Heart right ventricle (tissue), 16 donors: ENCODE results near the gene CHST13. TPM values are rescaled to one million over a fixed set of nuclear protein-coding genes. Genes with fewer than 3 reads are reported as not detected.
"Not testable (repeated sequence)": the region's sequence is repeated elsewhere in the genome, so short reads cannot be mapped to it uniquely, and the experiment has no call there.

Experiments used
- ATAC-seq, 8 donors: fragments of 200-7000 bp; cut with Tn5 transposase; one replicate each; pipeline ENCODE4 v1.9.1; 2020; ENCODE audit warnings: mild to moderate bottlenecking in 8 of 8, moderate library complexity in 8 of 8, moderate number of reproducible peaks in 1 of 8
- DNase-seq, 2 donors: peaks; one replicate each; pipeline ENCODE4 v3.0.0-alpha.2; 2020
- H3K27ac ChIP-seq, 10 donors: fragments of 200-600 bp; sonication (generic) in 2 of 10; one replicate each; pipeline versions ENCODE4 v1.5.0 to v1.8.0; 2020 to 2022; ENCODE audit warnings: mild to moderate bottlenecking in 3 of 10
- H3K27me3 ChIP-seq, 7 donors: fragments of 200-600 bp; one replicate each; pipeline ENCODE4 v1.8.0; 2021 to 2022; ENCODE audit warnings: mild to moderate bottlenecking in 2 of 7
- H3K36me3 ChIP-seq, 9 donors: fragments of 200-600 bp; sonication (generic) in 1 of 9; one replicate each; pipeline versions ENCODE4 v1.5.0 to v1.8.0; 2020 to 2022; ENCODE audit warnings: mild to moderate bottlenecking in 2 of 9
- H3K4me1 ChIP-seq, 9 donors: fragments of 200-600 bp; sonication (generic) in 1 of 9; one replicate each; pipeline versions ENCODE4 v1.5.0 to v1.8.0; 2020 to 2022; ENCODE audit warnings: mild to moderate bottlenecking in 4 of 9
- H3K4me3 ChIP-seq, 10 donors: fragments of 200-600 bp; sonication (generic) in 2 of 10; one replicate each; pipeline versions ENCODE4 v1.5.0 to v1.8.0; 2020 to 2022; ENCODE audit warnings: mild to moderate bottlenecking in 7 of 10, moderate library complexity in 2 of 10
- H3K9me3 ChIP-seq, 11 donors: fragments of 200-600 bp in 10 of 11; sonication (generic) in 2 of 11; one replicate each; pipeline versions ENCODE4 v1.5.0 to v1.8.0; 2013 to 2022; ENCODE audit warnings: mild to moderate bottlenecking in 2 of 11, control low read depth in 1 of 11, moderate library complexity in 1 of 11
- WGBS, 2 donors: extraction: QIAGEN DNeasy Blood & Tissue Kit; methylation state at CpG; one replicate each; pipeline ENCODE4 v1.1.7; 2013; ENCODE audit warnings: inconsistent platforms in 1 of 2; 5-methylcytosine and 5-hydroxymethylcytosine counted together
- intact Hi-C, 10 donors: fragments of 100-400 bp; cut with DNase I; formaldehyde crosslinking; loops; one replicate each; pipeline versions ENCODE4 v1.11.1 to v1.14.2; 2022
- polyA plus RNA-seq, 2 donors: library from polyadenylated mRNA; stranded (reverse); fragments of 200-250 nt; gene quantifications; one replicate each; pipeline ENCODE4 v1.2.3, GENCODE V29; 2013
- total RNA-seq, 10 donors: library from RNA; stranded (reverse); fragmentation: NEBNext Ultra II Directional in 3 of 10; extraction: Animal tissue kit (Norgen Biotek cat#: 25700) in 3 of 10; gene quantifications; one replicate each; pipeline versions ENCODE4 v1.2.1 to v1.2.4, GENCODE V29; 2021 to 2023
- TF ChIP-seq, protein P1 (sequence below), 9 donors: fragments of 200-600 bp; sonication (generic) in 2 of 9; IDR thresholded peaks; one replicate each; pipeline versions ENCODE4 v1.5.0 to v1.8.0; 2021 to 2022; ENCODE audit warnings: antibody characterized with exemption in 9 of 9, mild to moderate bottlenecking in 5 of 9, moderate library complexity in 1 of 9
- donor health status: Arrhythmogenic right ventricular cardiomyopathy.
- donor health status: ischemic (EF 13 %, LVEDD 7.1; RV severe dilation, severe dysfunction).
- donor health status: healthy with polysubstance abuse.
- donor health status: DM: no; HTN: yes; CAD: no.
- donor health status: DM: no; HTN: no; CAD: no.
- donor health status: ischemic (EF 25% LVEDD 6.9; RV normal size, moderate dysfunction).
- donor health status: ischemic (EF 25% LVEDD 5.7; RV mildly dilated, moderate dysfunction).
- donor health status: healthy.
- donor health status: DM: yes; HTN: yes; CAD: no.
- donor health status: Ischemic cardiomyopathy.
- donor health status: ischemic (EF 35%, LVEDD 5.7; RV mildly dilated, moderate dysfunction).
- donor health status: nonischemic (EF 11% LVEDD 7.7; RV severe dilation, severe dysfunction).
- donor health status: DM: yes; HTN: yes; CAD: no.
- donor health status: PGD.
- donor health status: ischemic (EF 29% LVEDD 5.4; RV normal size, mild dysfunction).
- donor health status: nonischemic (EF 23%, LVEDD 6.1; RV moderate dilation, normal function).

The CHST13 gene
- total and polyA plus RNA-seq, 12 donors, result 0.12 to 1.2 (median 0.43) TPM

DNA sequence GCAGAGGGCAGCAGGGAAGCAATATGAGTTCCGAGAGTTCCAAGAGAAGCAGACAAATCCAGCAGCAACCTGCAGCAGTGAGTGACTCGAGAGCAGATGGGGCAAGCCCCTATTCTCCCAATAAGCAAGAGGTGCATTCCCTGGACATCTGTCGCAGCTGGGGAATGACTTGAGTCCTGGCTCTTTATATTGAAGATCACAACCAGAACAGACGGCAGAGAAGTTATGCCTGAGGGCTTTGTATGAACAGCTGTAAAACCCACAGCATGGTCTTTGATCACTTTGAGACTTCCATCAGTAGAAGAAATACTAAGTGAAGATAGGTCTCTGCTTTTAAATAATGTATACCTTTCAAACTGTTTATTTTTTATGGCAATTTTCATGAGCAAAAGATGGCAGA, 58.4 kb downstream of the CHST13 start:
- intact Hi-C loops, result no loop called here
- 77 to 79% methylated on average over 4 of the region's 4 CpGs for whole genome bisulfite sequencing, 2 donors

DNA sequence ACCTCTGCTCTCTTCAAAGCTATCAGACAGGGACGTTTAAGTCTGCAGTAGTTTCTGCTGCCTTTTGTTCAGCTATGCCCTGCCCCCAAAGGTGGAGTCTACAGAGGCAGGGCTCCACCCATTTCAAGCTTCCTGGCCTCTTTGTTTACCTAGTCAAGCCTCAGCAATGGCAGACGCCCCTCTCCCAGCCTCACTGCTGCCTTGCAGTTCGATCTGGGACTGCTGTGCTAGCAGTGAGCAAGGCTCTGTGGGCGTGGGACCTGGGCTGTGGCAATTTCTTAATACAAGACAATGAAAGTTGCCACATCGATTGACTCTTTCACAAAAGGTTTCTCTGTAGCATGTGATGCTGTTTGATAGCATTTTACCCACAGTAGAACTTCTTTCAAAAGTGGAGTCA, 67.6 kb downstream of the CHST13 start:
- 58 to 70% methylated on average over 5 of the region's 5 CpGs for WGBS, 2 donors
- H3K4me1 ChIP-seq, ATAC-seq, intact Hi-C loops, H3K4me3 ChIP-seq, H3K36me3 ChIP-seq, H3K27me3 ChIP-seq, H3K27ac ChIP-seq, DNase-seq: not testable (repeated sequence)
- peaks cover 0 to 44% (median 0%) of the 10 kb centered on the region in 11 donors for H3K9me3 ChIP-seq

More for the DNA sequence above, 58.4 kb downstream of the CHST13 start:
- H3K36me3 ChIP-seq, result no peaks in the 10 kb centered on the region
- peaks cover 0 to 24% (median 3%) of the 10 kb centered on the region in 11 donors for H3K9me3 ChIP-seq
- H3K4me1 ChIP-seq, result no peaks in the 10 kb centered on the region
- H3K27ac ChIP-seq, result no peak overlapping the region
- H3K27me3 ChIP-seq, result no peaks in the 10 kb centered on the region
- no peak for DNase-seq
- TF ChIP-seq, protein P1, sequence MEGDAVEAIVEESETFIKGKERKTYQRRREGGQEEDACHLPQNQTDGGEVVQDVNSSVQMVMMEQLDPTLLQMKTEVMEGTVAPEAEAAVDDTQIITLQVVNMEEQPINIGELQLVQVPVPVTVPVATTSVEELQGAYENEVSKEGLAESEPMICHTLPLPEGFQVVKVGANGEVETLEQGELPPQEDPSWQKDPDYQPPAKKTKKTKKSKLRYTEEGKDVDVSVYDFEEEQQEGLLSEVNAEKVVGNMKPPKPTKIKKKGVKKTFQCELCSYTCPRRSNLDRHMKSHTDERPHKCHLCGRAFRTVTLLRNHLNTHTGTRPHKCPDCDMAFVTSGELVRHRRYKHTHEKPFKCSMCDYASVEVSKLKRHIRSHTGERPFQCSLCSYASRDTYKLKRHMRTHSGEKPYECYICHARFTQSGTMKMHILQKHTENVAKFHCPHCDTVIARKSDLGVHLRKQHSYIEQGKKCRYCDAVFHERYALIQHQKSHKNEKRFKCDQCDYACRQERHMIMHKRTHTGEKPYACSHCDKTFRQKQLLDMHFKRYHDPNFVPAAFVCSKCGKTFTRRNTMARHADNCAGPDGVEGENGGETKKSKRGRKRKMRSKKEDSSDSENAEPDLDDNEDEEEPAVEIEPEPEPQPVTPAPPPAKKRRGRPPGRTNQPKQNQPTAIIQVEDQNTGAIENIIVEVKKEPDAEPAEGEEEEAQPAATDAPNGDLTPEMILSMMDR (IDR thresholded peaks at IDR 0.05), result no peak
- H3K4me3 ChIP-seq, result no peak overlapping the region
- ATAC-seq, result no peak

Other genes with a start within 250 kb of the CHST13 start
- 10 to 100 TPM; 13.5 to 57.1 (median 27.1) TPM for gene KLF15, start 166.7 kb upstream of the CHST13 start, total RNA-seq
- gene KLF15, start 166.7 kb upstream of the CHST13 start, polyA plus RNA-seq, result 10 to 100 TPM; 30.1 to 61.3 TPM
- not detected for gene CFAP100, start 129.2 kb upstream of the CHST13 start, total RNA-seq
- gene CFAP100, start 129.2 kb upstream of the CHST13 start, polyA plus RNA-seq, result not detected
- 10 to 100 TPM; 15.2 to 25.4 (median 19.7) TPM for gene ZXDC, start 48.3 kb upstream of the CHST13 start, total RNA-seq
- gene ZXDC, start 48.3 kb upstream of the CHST13 start, polyA plus RNA-seq, result 10 to 100 TPM in 1 of 2 donors, 1 to 10 TPM in 1; 6.6 to 14.3 TPM
- not detected for gene UROC1, start 6.4 kb upstream of the CHST13 start, total RNA-seq
- gene UROC1, start 6.4 kb upstream of the CHST13 start, polyA plus RNA-seq, result under 1 TPM in 1 of 2 donors, not detected in 1; 0.01 TPM
- gene C3orf22, start 34.8 kb downstream of the CHST13 start, total RNA-seq, result under 1 TPM in 1 of 10 donors, not detected in 9; 0.26 TPM
- not detected for gene C3orf22, start 34.8 kb downstream of the CHST13 start, polyA plus RNA-seq
- gene TXNRD3, start 131.0 kb downstream of the CHST13 start, total RNA-seq, result 1 to 10 TPM; 4.7 to 7.8 (median 5.6) TPM
- 1 to 10 TPM; 2.1 to 5.0 TPM for gene TXNRD3, start 131.0 kb downstream of the CHST13 start, polyA plus RNA-seq
- 10 to 100 TPM in 6 of 10 donors, 1 to 10 TPM in 4; 5.2 to 15.8 (median 10.2) TPM for gene CHCHD6, start 180.1 kb downstream of the CHST13 start, total RNA-seq
- gene CHCHD6, start 180.1 kb downstream of the CHST13 start, polyA plus RNA-seq, result 10 to 100 TPM in 1 of 2 donors, 1 to 10 TPM in 1; 9.9 to 27.0 TPM